ENCODE results near the gene PXN.
"Not testable (repeated sequence)": the region's sequence is repeated elsewhere in the genome, so short reads cannot be mapped to it uniquely, and the experiment has no call there.

PXN gene

DNA sequence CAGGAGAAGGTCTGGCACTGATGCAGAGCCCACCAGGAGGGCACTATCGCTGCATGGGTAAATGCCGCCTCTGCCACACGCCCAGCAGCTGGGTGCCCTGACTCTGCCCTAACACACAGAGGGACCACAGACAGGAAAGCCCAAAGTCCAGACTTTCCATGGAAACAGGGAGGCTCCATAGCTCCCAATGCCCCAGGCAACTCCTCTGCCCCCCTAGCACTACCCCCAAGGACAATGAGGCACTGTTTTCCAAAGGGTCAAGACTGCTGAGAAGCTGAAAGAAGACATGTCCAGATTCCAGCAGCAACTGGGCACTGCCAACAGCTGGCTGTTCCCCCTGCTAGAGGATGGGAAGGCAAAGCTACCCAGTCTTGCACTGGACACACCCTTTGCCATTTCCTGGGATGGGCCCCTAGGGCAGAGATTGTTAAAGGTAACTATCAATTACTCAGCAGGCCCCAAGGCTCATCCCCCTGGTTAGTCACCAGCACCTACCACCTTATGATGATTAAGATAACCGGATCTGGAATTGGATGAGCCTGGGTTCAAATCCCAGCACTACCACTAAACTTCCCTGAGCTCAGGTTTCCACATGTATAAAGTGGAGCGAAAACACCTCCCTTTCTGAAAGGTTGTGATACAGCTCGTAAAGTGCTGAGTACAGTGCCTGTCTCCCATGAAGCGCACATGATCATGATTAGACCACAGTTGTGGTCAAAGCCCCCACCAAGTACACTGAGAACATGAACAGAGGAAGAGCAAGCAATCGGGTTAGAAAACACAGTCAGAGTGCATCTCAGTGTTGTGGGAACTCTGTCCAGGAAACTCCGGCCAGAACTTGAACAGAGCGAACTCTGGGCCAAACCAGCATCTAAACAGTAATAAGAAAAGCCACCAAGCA lies 3.3 kb downstream of the PXN start:
- DNase-seq: no peak

DNA sequence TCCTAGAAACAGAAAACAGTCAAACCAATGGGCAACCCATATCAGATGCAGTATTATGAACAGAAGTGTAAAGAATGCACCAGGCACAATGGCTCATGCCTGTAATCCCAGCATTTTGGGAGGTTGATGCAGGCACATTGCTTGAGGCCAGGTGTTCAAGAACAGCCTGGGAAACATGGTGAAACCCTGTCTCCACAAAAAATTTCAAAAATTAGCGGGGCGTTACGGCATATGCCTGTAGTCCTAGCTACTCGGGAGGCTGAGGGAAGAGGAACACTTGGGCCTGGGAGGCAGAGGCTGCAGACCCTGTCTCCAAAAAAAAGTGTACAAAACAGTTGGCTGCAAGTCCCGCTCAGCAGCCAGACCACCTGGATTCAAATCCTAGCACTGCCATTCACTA lies 4.9 kb downstream of the PXN start:
- DNase-seq: no peak

DNA sequence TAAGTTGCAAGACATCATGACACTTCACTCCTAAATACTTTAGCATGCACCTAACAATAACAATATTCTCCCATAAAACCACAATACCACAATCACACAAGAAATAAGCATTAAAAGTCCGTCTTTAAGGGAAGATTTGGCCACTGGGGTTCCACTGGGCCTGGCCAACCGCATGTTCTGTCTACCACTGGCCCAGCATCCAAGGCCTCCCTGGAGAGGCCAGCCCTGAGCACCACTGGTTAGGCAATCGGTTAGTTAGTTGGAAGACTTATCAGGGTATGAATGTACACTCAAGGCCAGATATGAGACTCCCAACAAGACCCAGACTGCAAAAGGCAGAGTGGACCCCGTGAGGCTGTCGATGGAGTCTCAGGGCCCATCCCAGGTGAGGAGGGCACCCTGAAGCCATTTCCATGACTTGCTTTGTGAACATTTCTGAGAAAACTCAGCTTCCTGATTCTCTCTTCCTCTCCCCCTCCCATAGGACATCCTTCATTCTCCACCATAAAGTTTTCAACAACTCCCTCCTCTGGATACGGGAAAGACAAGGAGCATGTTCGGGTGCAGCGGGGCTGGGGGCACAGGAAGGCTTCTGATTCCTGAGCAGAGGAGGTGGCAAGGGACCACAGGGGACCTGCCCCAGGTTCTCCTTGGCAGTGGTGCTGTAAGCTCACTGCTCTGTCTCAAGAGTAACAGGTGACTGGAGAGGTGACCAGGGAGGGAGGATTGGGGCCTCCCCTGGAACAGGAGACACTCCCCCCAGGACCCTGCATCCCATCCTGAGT lies 5.9 kb downstream of the PXN start:
- no peak for DNase-seq

DNA sequence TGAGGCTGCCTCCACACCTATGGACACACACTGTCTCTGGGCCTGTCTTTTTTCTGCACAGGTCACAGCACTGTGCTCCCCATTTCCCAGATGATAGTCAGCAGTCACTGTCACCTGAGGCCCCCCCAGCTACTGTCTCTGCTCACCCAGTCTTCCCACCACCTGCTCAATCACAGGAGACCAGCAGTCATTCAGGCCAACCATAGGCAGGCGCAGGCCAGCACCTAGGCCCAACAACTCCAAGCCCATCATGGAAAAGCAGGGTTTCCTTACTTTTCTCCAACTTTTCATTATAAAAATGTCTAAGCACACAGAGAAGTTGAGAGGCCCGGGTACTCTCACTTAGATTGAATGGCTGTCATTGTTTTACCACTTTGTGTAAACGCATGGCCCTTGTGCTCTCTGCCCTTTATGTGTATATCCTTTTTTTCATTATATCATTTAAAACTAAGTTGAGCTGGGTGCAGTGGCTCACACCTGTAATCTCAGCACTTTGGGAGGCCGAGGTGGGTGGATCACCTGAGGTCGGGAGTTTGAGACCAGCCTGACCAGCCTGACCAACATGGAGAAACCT lies 7.1 kb downstream of the PXN start:
- DNase-seq: no peak

DNA sequence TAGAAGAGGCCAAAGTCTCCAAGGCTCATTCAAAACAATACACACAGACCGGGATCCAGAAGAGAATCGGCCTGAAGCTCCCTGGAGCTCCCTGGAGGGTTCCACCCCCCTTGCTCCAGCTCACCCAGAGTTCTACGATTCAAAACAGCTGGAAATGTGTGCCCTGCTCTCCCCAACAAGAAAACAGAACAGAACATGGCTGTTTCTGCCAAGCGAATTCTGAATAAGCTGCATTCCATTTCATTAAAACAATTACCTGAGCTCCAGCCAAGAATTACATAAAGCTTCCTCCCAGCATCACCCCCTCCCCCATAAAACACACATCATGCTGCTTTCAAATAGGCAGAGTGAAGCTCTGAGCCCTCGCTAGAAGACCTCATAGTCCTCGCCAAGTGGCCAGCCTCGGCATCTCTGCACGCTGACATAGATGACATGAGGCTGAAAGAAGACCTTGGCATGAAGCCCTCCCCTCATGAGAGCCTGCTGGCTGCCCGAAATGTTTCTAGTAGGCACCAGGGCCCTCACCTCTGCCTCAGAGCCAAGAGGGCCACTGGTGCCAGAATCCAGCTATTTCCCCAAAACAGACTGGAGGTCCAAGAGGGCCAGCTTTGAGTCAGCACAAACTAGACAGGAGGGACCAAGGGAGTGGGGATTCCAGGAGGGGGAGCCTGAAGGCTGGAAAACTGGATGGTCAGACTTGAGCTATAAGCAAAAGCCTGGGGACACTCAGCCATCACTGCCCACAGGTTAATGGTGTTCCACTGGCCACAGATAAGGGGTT lies 8.3 kb downstream of the PXN start:
- no peak for DNase-seq

DNA sequence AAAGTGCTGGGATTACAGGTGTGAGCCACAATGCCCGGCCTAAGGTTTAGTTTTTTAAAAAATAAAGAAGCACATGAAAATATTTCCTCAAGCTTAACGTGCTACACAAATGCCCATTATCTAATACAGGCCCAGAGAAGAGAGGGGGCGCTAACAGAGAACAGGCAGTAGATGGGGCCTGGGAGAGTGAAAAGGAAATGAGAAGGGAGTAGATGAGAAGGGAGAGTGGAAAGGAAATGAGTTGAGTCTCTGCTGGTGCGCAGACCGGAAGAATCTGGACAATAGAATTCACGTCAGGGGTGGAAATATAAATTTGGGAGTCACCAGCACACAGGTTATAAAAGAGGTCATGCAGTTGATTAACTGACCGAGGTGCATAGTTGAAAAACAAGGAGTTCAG lies 10.7 kb downstream of the PXN start:
- DNase-seq: no peak

DNA sequence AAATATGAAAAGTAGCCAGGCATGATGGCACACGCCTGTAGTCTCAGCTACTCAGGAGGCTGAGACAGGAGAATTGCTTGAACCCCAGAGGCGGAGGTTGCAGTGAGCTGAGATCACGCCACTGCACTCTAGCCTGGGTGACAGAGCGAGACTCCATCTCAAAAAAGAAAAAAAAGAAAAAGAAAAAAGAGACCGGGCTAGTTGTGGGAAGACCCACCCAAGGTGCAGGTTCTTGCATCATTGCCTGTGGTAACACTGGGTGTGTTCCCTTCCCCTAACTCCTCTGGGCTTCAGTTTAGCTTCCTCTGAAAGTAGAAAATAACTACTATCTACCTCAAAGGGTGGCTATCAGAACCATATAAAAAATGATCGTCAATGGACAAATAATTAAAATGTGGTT lies 12.2 kb downstream of the PXN start:
- DNase-seq: not testable (repeated sequence)

DNA sequence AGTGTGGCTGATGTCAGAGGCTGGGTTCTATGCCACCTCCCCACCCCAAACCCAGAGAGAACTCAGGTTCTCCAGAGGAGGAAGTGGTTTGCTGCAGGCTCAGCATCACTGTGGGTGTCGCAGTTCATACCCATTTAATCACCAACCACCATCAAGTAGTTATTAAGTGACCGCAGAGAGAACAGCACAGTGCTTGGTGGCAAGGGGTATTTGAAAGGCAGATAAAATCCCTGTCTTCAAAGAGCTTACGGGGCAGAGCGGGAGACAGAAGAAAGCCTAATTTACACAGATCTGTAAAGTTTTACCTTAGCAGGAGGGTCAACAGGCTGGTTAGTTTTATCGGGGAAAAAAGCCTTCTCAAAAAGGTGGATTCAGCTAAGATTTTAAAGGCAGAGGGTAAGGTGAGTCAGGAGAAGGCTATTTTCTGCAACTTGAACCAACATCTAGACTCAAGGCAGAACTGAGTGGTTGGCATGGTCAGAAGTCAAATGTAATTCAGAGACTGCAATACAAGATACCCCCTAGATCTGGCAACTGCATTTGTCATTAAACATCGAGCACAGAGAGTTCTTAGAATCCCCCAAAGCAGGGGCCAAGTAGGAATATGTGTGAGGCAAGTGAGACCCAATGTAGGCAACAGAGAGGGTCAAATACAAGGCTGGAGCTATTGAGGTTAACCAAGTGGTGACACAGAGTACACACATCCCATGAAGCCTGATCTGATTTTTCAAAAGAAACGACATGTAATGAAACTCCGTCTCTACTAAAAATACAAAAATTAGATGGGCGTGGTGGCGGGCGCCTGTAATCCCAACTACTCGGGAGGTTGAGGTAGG lies 13.2 kb downstream of the PXN start:
- no peak for DNase-seq

DNA sequence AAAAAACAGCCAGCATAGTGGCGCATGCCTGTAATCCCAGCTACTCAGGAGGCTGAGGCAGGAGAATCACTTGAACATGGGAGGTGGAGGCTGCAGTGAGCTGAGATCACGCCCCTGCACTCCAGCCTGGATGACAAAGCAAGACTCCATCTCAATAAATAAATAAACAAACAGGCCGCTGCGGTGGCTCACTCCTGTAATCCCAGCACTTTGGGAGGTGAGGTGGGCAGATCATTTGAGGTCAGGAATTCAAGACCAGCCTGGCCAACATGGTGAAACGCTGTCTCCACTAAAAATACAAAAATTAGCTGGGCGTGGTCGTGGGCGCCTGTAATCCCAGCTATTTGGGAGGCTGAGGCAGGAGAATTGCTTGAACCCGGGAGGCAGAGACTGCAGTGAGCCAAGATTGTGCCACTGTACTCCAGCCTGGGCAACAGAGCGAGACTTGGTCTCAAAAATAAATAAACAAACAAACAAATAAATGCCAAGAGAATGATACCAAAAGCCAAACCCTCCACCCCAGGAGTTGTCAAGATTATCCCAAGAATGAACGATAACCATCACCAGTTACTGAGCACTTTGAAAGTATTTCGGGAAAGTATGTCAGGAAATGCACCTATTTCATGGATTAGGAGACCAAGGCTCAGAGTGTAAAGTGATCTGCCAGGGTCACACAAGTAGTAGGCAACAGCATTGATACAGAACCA lies 14.0 kb downstream of the PXN start:
- not testable (repeated sequence) for DNase-seq

DNA sequence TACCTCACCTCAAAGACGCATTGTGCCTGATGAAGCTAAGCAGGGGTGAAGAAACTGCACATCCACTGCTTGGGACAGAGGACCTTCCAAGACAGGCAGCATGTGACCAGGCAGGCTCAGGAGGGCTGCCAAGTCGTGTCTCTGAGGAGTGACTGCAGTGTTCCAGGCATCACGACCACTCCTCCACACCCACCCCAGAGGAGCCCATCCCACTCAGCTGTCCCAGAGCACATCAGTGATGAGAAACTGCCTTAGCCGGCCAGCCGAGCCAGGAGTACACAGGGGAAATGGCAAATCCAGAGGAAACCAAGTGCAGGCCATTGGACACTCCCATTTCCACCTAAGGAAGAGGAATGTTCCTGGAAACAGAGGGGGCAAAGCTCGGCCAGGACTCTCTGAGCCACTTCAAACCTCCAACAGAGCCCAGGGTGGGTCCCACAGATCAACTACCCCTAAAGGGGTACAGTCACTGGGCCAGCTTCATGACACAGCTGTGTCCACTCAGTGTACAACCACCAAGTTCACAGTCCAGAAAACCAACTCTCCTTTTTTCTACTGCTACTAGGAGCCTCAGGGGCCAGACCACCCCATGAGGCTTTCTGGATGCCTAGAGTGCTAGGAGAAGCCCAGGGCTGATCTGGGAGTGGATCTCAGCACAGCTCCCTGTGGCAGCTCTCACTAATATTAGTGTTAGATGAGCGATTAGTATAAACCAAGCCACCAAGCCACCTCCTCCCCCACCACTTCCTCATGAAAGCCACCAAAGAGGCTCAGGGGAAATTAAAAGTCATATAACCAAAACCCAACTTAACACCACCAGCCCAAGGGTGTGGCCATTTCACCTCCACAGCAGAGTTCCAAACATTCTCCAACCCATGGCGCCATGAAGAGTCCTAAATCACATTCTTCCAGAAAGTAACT lies 15.4 kb downstream of the PXN start:
- no peak for DNase-seq

DNA sequence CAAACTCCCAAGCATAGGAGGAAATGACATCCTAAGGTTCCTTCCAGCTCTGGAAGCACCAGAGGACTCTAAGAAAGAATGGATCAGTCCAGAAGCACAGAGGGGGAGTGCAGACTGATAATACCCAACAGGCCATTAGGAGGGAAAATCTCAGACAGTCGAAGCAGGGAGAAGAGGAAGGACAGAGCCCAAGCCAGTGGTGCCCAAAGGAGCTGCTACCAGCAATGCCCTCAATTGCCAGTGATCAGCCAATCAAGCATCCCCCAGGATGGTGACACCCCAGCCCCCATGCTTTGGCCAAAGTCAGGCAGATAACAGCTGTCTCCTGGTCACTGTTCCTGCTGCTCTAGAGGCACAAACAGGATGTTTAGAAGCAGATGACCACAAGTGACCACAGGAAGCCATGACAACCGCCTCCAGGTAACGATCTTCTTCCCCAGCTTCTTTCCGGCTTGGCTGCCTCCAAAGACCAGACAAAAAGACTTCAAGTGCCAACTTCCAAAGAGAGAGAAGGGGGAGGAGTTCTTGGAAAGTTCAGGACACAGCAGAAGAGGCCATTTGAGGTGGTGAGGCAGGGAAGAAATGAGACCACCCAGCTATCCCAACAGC lies 16.2 kb downstream of the PXN start:
- no peak for DNase-seq

DNA sequence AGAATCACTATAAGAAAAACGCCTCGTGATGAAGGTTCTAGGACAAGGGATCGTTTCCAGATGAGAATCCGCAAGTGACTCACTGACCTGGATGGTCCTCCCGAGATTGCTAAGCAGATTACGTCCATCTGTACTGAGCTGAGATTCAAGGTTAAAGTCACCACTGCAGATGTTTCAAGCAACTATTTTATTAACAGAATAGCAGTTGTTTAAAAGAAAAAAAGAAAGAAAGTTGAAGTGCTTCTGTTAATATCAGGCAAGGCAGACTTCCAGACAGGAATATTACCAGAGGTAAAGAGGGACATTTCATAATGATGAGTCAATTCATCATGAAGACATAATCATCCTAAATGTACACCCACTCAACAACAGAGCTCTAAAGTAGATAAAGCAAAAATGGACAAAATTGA lies 17.9 kb downstream of the PXN start:
- DNase-seq: no peak

DNA sequence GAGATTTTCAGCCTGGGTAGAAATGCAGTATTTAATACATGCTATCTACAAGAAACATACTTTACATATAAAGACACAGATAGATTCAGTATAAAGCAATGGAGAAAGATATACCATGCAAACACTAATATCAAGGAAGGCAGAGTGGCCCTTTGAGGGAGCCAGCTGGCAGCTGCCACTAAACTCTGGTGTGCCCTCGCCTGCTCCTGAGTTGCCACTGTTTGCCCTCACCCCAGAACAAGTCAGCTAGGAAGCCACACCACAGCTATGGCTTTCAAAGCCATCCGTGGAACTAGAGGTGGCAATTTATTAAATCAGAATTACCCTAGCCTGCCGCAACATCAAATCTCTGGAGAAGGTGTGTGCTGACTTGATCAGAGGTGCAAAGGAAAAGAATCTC lies 18.3 kb downstream of the PXN start:
- no peak for DNase-seq

DNA sequence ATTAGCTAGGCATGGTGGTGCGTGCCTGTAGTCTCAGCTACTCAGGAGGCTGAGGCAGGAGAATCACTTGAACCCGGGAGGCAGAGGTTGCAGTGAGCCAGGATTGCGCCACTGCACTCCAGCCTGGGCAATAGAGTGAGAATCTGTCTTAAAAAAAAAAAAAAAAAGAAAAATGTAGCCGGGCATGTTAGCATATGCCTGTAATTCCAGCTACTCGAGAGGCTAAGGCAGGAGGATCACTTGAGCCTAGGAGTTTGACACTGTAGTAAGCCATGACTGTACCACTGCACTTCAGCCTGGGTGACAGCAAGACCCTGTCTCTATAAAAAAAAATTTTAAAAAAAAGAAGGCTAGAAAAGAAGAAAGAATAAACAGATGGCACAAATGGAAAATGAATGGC lies 18.8 kb downstream of the PXN start:
- DNase-seq: not testable (repeated sequence)

DNA sequence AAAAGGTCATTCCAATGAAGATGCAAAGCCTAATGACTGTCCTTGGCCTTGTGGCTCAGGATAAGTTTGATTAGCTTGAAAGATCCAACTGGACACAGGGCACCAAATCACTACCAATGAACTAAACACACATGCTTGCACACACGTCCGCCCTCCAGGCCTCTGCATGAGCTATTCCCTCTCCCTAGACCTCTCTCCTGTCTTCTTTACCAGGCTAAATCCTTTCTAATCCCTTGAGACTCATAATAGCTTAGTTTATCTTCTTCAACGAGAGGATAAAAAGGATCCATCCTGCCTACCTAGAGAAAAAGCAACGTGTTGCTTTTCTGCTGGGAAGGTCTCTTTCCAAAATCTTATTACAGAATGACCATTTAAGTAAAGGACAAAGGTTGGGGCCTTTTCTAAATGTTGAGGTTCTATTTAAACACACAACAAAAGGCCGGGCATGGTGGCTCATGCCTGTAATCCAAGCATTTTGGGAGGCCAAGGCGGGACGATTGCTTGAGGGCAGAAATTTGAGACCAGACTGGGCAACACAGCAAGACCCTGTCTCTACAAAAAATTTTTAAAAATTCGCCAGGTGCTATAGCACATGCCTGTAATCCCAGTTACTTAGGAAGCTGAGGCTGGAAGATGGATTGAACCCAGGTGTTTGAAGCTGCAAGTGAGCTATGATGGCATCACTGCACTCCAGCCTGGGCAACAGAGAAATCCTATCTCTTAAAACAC lies 22.4 kb downstream of the PXN start:
- DNase-seq: no peak

DNA sequence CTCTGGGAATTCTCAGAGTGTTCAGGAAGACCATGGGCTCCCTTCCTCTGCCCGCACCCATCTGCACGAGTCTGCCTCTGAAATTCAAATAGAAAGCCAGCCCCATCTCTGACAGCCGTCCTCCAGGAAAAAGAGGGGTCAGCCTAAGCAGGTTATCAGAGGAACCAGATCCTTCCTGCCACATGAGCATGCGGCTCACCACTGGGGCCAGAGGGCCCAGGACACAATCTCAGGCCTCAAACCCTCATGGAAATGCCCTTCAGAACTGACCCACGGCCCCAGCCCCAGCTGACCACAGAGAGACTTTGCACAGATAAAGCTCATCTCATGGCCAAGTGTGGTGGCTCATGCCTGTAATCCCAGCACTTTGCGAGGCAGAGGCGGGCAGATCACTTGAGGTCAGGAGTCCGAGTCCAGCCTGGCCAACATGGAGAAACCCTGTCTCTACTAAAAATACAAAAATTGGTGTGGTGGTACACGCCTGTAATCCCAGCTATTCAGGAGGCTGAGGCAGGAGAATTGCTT lies 23.2 kb downstream of the PXN start:
- DNase-seq: no peak

DNA sequence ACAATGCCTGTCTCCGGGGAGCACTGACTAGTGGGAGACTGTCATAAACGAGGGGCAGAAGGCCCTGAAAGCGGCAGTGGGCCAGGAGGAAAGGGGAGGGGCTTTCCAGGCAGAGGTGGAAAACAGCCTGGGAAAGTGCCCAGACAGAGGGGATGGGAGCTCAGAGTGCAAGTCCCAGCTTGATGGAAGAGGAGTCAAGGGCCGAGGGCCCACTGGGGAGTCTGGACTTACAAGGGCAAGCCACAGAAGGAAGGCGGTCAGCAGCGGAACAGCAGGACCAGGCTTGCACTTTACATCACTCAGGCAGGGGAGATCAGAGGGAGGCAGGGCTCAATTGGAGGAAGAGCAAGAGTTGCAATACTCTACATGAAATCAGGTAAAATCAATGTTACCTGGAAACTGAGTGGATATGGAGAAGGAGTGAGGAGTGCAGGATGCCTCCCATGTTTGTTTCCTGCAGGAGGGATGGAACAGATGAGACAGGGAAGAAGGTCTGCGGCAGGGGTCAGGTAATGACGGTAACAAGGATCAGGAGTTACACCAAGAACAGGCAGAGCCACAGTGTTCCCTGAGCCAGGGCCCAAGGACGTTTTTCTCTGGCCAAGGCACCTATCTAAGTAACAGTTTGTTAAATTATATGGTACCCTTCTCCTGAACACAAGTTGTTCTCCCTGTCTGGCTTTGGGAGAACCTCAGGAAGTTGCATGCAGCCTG lies 23.8 kb downstream of the PXN start:
- DNase-seq: no peak

DNA sequence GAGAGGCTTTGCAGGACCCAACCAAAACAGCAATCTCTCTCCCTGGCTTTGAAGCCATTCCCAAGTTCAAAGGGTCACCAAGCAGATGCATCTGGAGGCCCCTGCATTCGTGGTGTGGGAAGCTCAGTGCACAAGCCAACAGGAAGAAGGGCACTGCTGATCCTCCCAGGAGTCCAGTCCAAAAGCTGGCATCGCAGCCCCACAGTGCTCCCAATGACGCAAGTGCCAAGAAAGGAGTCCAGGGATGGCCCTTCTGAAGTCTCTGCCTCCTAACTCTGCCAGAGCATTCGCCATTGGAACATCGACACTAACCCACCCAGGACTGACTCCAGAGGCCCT lies 25.1 kb downstream of the PXN start:
- DNase-seq: no peak

Measured in NCI-H1048 (cell line).